PC-3 (cell line): ENCODE data around the gene WWC2.

Experiments used
- CTCF ChIP-seq: fragments of 300-600 bp; sonication (generic); conservative IDR thresholded peaks from 2 replicates; pipeline ENCODE4 v1.5.1; 2017; ENCODE audit warnings: antibody characterized with exemption, low read depth, mild to moderate bottlenecking, low read length
- EZH2 ChIP-seq: fragments of 300-600 bp; sonication (generic); IDR thresholded peaks from one replicate; pipeline ENCODE4 v1.6.1; 2017; ENCODE audit warnings: antibody characterized with exemption, mild to moderate bottlenecking, low read length; ENCODE audit not compliant: unreplicated experiment
- EZH2phosphoT487 ChIP-seq: fragments of 300-600 bp; sonication (generic); IDR thresholded peaks from 2 replicates; pipeline ENCODE4 v1.6.1; 2018; ENCODE audit warnings: mild to moderate bottlenecking, antibody characterized with exemption, low read length, borderline replicate concordance

- no peak for TF ChIP-seq CTCF
- TF ChIP-seq EZH2phosphoT487: no peak
- no peak for TF ChIP-seq EZH2
Observed at GRCh38 chr4:183242291-183242690, 143.2 kb downstream of the WWC2 start.
